K562 (cell line): Measurements from ENCODE around the gene EYA4. TPM values are rescaled to one million over a fixed set of nuclear protein-coding genes. Genes with fewer than 3 reads are reported as not detected.

Experiments
- ATAC-seq: fragments of 200-7000 bp; cut with Tn5 transposase; 3 replicates; pipeline ENCODE4 v1.9.1; 2020; ENCODE audit warnings: moderate library complexity
- BruUV-seq: library from RNA; stranded (reverse); fragments of 400-500 nt; replicated peaks from 2 replicates; lab custom pipeline; 2021; lab: Mats Ljungman, UMichigan
- CTCF ChIA-PET: fragments of 300-600 bp; formaldehyde crosslinking; extraction: SDS; loops from one replicate; lab custom pipeline; 2021; ENCODE audit warnings: low intra/inter-chr PET ratio; lab: Yijun Ruan, JAX
- POLR2A ChIA-PET: fragments of 300-600, 350-650 bp; sonication (Branson Sonifier 250); formaldehyde crosslinking; extraction: SDS; loops from one replicate; lab custom pipeline; 2021; ENCODE audit warnings: antibody characterized with exemption, inconsistent platforms; lab: Yijun Ruan, JAX
- DNase-seq, 4 experiments: peaks; one replicate each; pipeline versions ENCODE4 v3.0.0 to v3.0.0-alpha.2; 2011 to 2018; ENCODE audit warnings: low spot score in 3 of 4, mixed read lengths in 3 of 4; ENCODE audit errors: extremely low read depth in 1 of 4
- FAIRE-seq: peaks from 2 replicates; lab custom pipeline; 2011; peaks lifted over from hg19 to GRCh38; lab: Jason Lieb, UNC
- H2AFZ ChIP-seq: 2 replicates; pipeline ENCODE4 v1.6.0; 2011; ENCODE audit warnings: low read depth, low read length, control low read depth, inconsistent platforms
- H3K27ac ChIP-seq: fragments of 200-600 bp; 3 replicates; pipeline ENCODE4 v1.8.0; 2011; ENCODE audit warnings: low read depth, mild to moderate bottlenecking, control low read depth, inconsistent platforms, low read length, moderate library complexity, mixed read lengths; ENCODE audit errors: extremely low read depth
- H3K27me3 ChIP-seq, 2 experiments: fragments of 300-600 bp in 1 of 2; 2 replicates in 1 of 2; 3 replicates in 1 of 2; pipeline versions ENCODE4 v1.6.0 to v1.8.0; 2011; ENCODE audit warnings: inconsistent platforms in 2 of 2, low read length in 2 of 2, mild to moderate bottlenecking in 1 of 2, mixed read lengths in 1 of 2, moderate library complexity in 1 of 2; ENCODE audit not compliant: control insufficient read depth in 2 of 2, insufficient read depth in 2 of 2
- H3K36me3 ChIP-seq: fragments of 300-600 bp; 3 replicates; pipeline ENCODE4 v1.8.0; 2011; ENCODE audit warnings: mild to moderate bottlenecking, low read length, inconsistent platforms; ENCODE audit not compliant: control insufficient read depth, insufficient read depth
- H3K4me1 ChIP-seq, 2 experiments: fragments of 200-600 bp in 1 of 2; replicated peaks in 1 of 2; 2 replicates in 1 of 2; 3 replicates in 1 of 2; pipeline versions ENCODE4 v1.5.1 to v1.8.0; 2011; ENCODE audit warnings: inconsistent platforms in 2 of 2, low read length in 2 of 2, mild to moderate bottlenecking in 1 of 2, mixed read lengths in 1 of 2, moderate library complexity in 1 of 2; ENCODE audit not compliant: control insufficient read depth in 2 of 2, insufficient read depth in 2 of 2
- H3K4me2 ChIP-seq: 2 replicates; pipeline ENCODE4 v1.6.1; 2011; ENCODE audit warnings: low read length, control low read depth, inconsistent platforms, mixed read lengths; ENCODE audit not compliant: insufficient read depth
- H3K4me3 ChIP-seq: fragments of 200-600 bp; sonication (generic), shearing (Covaris generic); 2 replicates; pipeline ENCODE4 v1.5.1; 2016; ENCODE audit warnings: control low read depth, inconsistent platforms
- H3K79me2 ChIP-seq: fragments of 200-600 bp; 3 replicates; pipeline ENCODE4 v1.8.0; 2011; ENCODE audit warnings: low read length, inconsistent platforms; ENCODE audit not compliant: control insufficient read depth, insufficient read depth
- H3K9ac ChIP-seq, 2 experiments: 2 replicates each; pipeline versions ENCODE4 v1.6.0 to v1.6.1; 2011; ENCODE audit warnings: low read depth in 2 of 2, low read length in 2 of 2, control low read depth in 1 of 2, inconsistent platforms in 1 of 2, mild to moderate bottlenecking in 1 of 2, mixed read lengths in 1 of 2; ENCODE audit not compliant: insufficient read depth in 1 of 2
- H3K9me1 ChIP-seq: one replicate; pipeline ENCODE4 v1.6.0; 2011; ENCODE audit warnings: inconsistent platforms, mild to moderate bottlenecking, low read length, moderate library complexity; ENCODE audit not compliant: control insufficient read depth, insufficient read depth
- H3K9me3 ChIP-seq: replicated peaks from 2 replicates; pipeline ENCODE4 v1.5.1; 2011; ENCODE audit warnings: low read depth, low read length, inconsistent platforms; ENCODE audit not compliant: control insufficient read depth, insufficient read depth
- H4K20me1 ChIP-seq: replicated peaks from 2 replicates; pipeline ENCODE4 v1.6.1; 2011; ENCODE audit warnings: low read length, inconsistent platforms, mixed read lengths; ENCODE audit not compliant: control insufficient read depth, insufficient read depth
- HNRNPLL ChIP-seq: fragments of 200-400 bp; formaldehyde crosslinking; IDR thresholded peaks from 2 replicates; pipeline ENCODE4 v1.6.1; 2017; ENCODE audit warnings: low read length, low read depth, mild to moderate bottlenecking; ENCODE audit not compliant: poor library complexity, severe bottlenecking
- ILK ChIP-seq: fragments of 450-650 bp; IDR thresholded peaks from 2 replicates; pipeline ENCODE4 v1.6.1; 2016; ENCODE audit warnings: missing genetic modification characterization, low read depth, mild to moderate bottlenecking, missing compliant biosample characterization, moderate library complexity, borderline replicate concordance
- MBD2 ChIP-seq: sonication (generic); IDR thresholded peaks from 2 replicates; pipeline ENCODE4 v1.6.1; 2016; ENCODE audit warnings: low read depth, borderline replicate concordance
- ZFPM2 ChIP-seq: fragments of 250-450 bp; sonication (Bioruptor Pico); IDR thresholded peaks from 2 replicates; pipeline ENCODE4 v1.5.1; 2022; ENCODE audit warnings: mild to moderate bottlenecking
- ZNF696 ChIP-seq: fragments of 250-450 bp; sonication (Bioruptor Pico); conservative IDR thresholded peaks from 2 replicates; pipeline ENCODE4 v1.4.0; 2020; ENCODE audit warnings: mild to moderate bottlenecking, moderate library complexity
- WGBS: fragments of 100-300 bp; shearing (Covaris generic); methylation state at CpG from one replicate; pipeline ENCODE4 v1.1.6; 2016; ENCODE audit warnings: low coverage, mixed read lengths; ENCODE audit not compliant: insufficient coverage; ENCODE audit errors: missing lambda C conversion rate; 5-methylcytosine and 5-hydroxymethylcytosine counted together
- in situ Hi-C: fragments of 300-500 bp; cut with MboI; formaldehyde crosslinking; loops from 4 replicates; pipeline ENCODE4 v1.15.0; 2018; ENCODE audit warnings: inconsistent platforms, mixed read lengths
- intact Hi-C: fragments of 100-400 bp; cut with micrococcal nuclease; formaldehyde crosslinking; loops from 2 replicates; pipeline ENCODE4 v1.14.2; 2022
- polyA plus RNA-seq, 8 experiments: library from polyadenylated mRNA; depleted of rRNA in 4 of 8; stranded (reverse) in 5 of 8; unstranded in 3 of 8; fragments of >200 nt; fragmentation: Nextera tagmentation in 2 of 8; fragmentation: Illumina TruSeq in 1 of 8; extraction: Ambion mirVana in 2 of 8; extraction: Trizol in 1 of 8; gene quantifications; 2 replicates each; pipeline versions ENCODE4 v1.2.1 to v1.2.3, GENCODE V29; 2011 to 2014; ENCODE audit warnings: inconsistent platforms in 1 of 8, missing spikeins in 1 of 8
- total RNA-seq, 7 experiments: library from RNA; depleted of rRNA in 6 of 7; stranded (reverse); fragments of >200 nt in 6 of 7; fragmentation: Illumina TruSeq in 2 of 7; extraction: Trizol in 2 of 7; gene quantifications; 2 replicates each; pipeline versions ENCODE4 v1.2.1 to v1.2.3, GENCODE V29; 2011 to 2021; ENCODE audit warnings: low replicate concordance in 1 of 7
- TF ChIP-seq, protein P1 (sequence below): sonication (generic); formaldehyde crosslinking; IDR thresholded peaks from 2 replicates; pipeline ENCODE4 v1.8.0; 2022; ENCODE audit warnings: mild to moderate bottlenecking, missing genetic modification reagents, borderline replicate concordance

Gene EYA4
- total and polyA plus RNA-seq, 9 of the 15 experiments (the other 6 are each of a cell fraction or from before 2014, with no cell fraction given) = 0.03 to 0.04 TPM; not detected in 7

DNA sequence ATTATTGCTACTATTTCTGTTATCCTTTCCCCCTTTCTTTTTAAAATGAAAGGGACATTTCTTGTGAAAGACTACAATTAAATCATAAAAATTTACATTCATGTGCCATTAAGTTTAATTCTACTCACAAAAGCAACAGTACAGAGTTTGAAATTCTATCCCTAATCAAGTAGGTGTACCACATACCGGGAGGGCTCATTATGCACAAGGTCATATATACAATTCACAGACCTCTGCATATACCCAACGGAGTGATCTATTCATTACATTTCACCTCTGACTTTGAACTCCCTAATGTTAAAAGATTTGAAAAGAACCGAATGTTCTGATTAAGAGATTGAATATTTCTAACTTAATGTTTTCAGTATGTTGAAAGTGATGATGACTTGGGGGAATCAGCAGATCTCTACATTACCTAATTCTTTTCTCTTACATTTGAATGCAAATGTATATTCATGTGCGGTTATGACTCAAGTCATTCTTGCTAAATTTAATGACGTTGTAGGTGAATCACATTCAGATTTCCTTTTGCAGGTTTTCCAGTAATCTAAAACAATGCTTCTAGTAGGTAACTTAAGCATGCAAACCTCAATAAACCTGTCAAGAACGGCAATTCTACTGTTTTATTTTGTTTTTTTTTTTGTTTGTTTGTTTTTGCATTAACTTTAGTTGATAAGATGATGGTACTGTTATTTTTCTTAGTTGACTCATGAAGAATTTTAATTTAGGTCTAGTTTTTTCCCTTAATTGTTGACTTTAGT, 7.3 kb downstream of the EYA4 start:
- no peak overlapping the region for H3K4me3 ChIP-seq
- H3K9me3 ChIP-seq = no peaks in the 10 kb centered on the region
- H3K9ac ChIP-seq = no peak overlapping the region
- FAIRE-seq = no peak
- intact Hi-C loops = no loop called here
- no peak for DNase-seq
- H3K36me3 ChIP-seq = no peaks in the 10 kb centered on the region
- no peaks in the 10 kb centered on the region for H4K20me1 ChIP-seq
- no peak overlapping the region for H2AFZ ChIP-seq
- H3K79me2 ChIP-seq = no peaks in the 10 kb centered on the region
- no peak overlapping the region for H3K4me2 ChIP-seq
- in situ Hi-C loops = no loop called here
- H3K27me3 ChIP-seq = no peaks in the 10 kb centered on the region
- no peak overlapping the region for H3K27ac ChIP-seq
- TF ChIP-seq, protein P1, sequence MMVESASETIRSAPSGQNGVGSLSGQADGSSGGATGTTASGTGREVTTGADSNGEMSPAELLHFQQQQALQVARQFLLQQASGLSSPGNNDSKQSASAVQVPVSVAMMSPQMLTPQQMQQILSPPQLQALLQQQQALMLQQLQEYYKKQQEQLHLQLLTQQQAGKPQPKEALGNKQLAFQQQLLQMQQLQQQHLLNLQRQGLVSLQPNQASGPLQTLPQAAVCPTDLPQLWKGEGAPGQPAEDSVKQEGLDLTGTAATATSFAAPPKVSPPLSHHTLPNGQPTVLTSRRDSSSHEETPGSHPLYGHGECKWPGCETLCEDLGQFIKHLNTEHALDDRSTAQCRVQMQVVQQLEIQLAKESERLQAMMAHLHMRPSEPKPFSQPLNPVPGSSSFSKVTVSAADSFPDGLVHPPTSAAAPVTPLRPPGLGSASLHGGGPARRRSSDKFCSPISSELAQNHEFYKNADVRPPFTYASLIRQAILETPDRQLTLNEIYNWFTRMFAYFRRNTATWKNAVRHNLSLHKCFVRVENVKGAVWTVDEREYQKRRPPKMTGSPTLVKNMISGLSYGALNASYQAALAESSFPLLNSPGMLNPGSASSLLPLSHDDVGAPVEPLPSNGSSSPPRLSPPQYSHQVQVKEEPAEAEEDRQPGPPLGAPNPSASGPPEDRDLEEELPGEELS = no peak
- TF ChIP-seq ILK (tag) (no peak), HNRNPLL (no peak), MBD2 (no peak), ZNF696 (no peak), ZFPM2 (CRISPR knock-in tag) (no peak)
- ChIA-PET POLR2A (no interaction called here), CTCF (no interaction called here)
- no peaks in the 10 kb centered on the region for H3K4me1 ChIP-seq
- no peaks in the 10 kb centered on the region for H3K9me1 ChIP-seq
- no TSS peak for BruUV-seq
- WGBS = 0% methylated on average over 6 of the region's 6 CpGs
- no peak for ATAC-seq
